GM12874 (cell line): ENCODE measurements around the gene TSHR.

Experiments used
- CTCF ChIP-seq: IDR thresholded peaks from 2 replicates; pipeline ENCODE4 v1.5.1; 2011; ENCODE audit warnings: low read depth, mild to moderate bottlenecking, control low read depth, low read length, moderate library complexity; ENCODE audit not compliant: insufficient read depth

Gene TSHR

GRCh38 chr14:81144824-81145603, 189.6 kb downstream of the TSHR start:
- TF ChIP-seq CTCF: no peak

- no peak for TF ChIP-seq CTCF
Measured at GRCh38 chr14:81147140-81147897, 191.9 kb downstream of the TSHR start.

- TF ChIP-seq CTCF: no peak
Measured at GRCh38 chr14:81148635-81149034, 193.2 kb downstream of the TSHR start.

- no peak for TF ChIP-seq CTCF
Measured at GRCh38 chr14:81153187-81153586, 197.8 kb downstream of the TSHR start.

GRCh38 chr14:81157431-81157830, 202.0 kb downstream of the TSHR start:
- TF ChIP-seq CTCF: no peak

GRCh38 chr14:81161088-81161487, 205.7 kb downstream of the TSHR start:
- TF ChIP-seq CTCF: no peak

- TF ChIP-seq CTCF: no peak
Measured at GRCh38 chr14:81161749-81162148, 206.3 kb downstream of the TSHR start.
